22Rv1 (cell line): ENCODE data around the gene PARS2.

Experiments used
- CTCF ChIP-seq: fragments of 450-650 bp; IDR thresholded peaks from 2 replicates; pipeline ENCODE4 v1.5.1; 2017; ENCODE audit warnings: mild to moderate bottlenecking
- ZFX ChIP-seq: fragments of 450-650 bp; IDR thresholded peaks from 2 replicates; pipeline ENCODE4 v1.6.1; 2017; ENCODE audit warnings: antibody characterized with exemption, borderline replicate concordance

GRCh38 chr1:54806931-54807611, 42.7 kb upstream of the PARS2 start:
- TF ChIP-seq CTCF (no peak), ZFX (no peak)
